HepG2 (cell line): Measurements from ENCODE around the gene TIMM10. TPM values are rescaled to one million over a fixed set of nuclear protein-coding genes. Genes with fewer than 3 reads are reported as not detected.

ENCODE experiments used
- GABPB1 ChIP-seq: IDR thresholded peaks from 2 replicates; pipeline ENCODE4 v1.6.1; 2016; ENCODE audit warnings: mild to moderate bottlenecking, missing genetic modification reagents, moderate library complexity, missing compliant biosample characterization
- GMEB1 ChIP-seq: sonication (generic); formaldehyde crosslinking; IDR thresholded peaks from 2 replicates; pipeline ENCODE4 v1.5.1; 2020; ENCODE audit warnings: missing genetic modification reagents, mild to moderate bottlenecking, borderline replicate concordance
- ISL2 ChIP-seq: sonication (generic); formaldehyde crosslinking; IDR thresholded peaks from 2 replicates; pipeline ENCODE4 v1.5.0; 2020; ENCODE audit warnings: missing genetic modification reagents
- NR3C1 ChIP-seq: sonication (generic); formaldehyde crosslinking; IDR thresholded peaks from 2 replicates; pipeline ENCODE4 v1.4.0; 2020; ENCODE audit warnings: missing genetic modification reagents
- REST ChIP-seq, 2 experiments: IDR thresholded peaks; 2 replicates each; pipeline ENCODE4 v1.6.1; 2011 to 2012; ENCODE audit warnings: low read length in 2 of 2, borderline replicate concordance in 1 of 2, low read depth in 1 of 2, mild to moderate bottlenecking in 1 of 2, moderate library complexity in 1 of 2
- SIX1 ChIP-seq: sonication (generic); formaldehyde crosslinking; IDR thresholded peaks from 2 replicates; pipeline ENCODE4 v1.4.0; 2020; ENCODE audit warnings: missing genetic modification reagents, borderline replicate concordance
- WIZ ChIP-seq: sonication (generic); formaldehyde crosslinking; IDR thresholded peaks from 2 replicates; pipeline ENCODE4 v1.5.1; 2020; ENCODE audit warnings: mild to moderate bottlenecking, missing genetic modification reagents
- ZNF17 ChIP-seq: sonication (generic); formaldehyde crosslinking; IDR thresholded peaks from 2 replicates; pipeline ENCODE4 v1.5.0; 2020; ENCODE audit warnings: mild to moderate bottlenecking, missing genetic modification reagents
- ZNF333 ChIP-seq: sonication (generic); formaldehyde crosslinking; IDR thresholded peaks from 2 replicates; pipeline ENCODE4 v1.4.0; 2020; ENCODE audit warnings: mild to moderate bottlenecking, missing genetic modification reagents, borderline replicate concordance
- polyA plus RNA-seq, 8 experiments: library from polyadenylated mRNA; depleted of rRNA in 3 of 8; stranded (reverse) in 7 of 8; unstranded in 1 of 8; fragments of >200 nt; fragmentation: Illumina TruSeq in 4 of 8; extraction: Trizol in 4 of 8; gene quantifications; 2 replicates each; pipeline versions ENCODE4 v1.2.1 to v1.2.3, GENCODE V29; 2011 to 2016; ENCODE audit warnings: low read depth in 4 of 8, missing spikeins in 1 of 8, mixed read lengths in 1 of 8; ENCODE audit not compliant: insufficient read depth in 1 of 8
- total RNA-seq, 5 experiments: library from RNA; depleted of rRNA; stranded (reverse); fragments of >200 nt; fragmentation: Illumina TruSeq; extraction: Trizol; gene quantifications; 2 replicates each; pipeline ENCODE4 v1.2.3, GENCODE V29; 2016; ENCODE audit warnings: low read depth in 1 of 5
- TF ChIP-seq, protein P1 (sequence below): sonication (generic); formaldehyde crosslinking; IDR thresholded peaks from one replicate; pipeline ENCODE4 v1.5.1; 2020; ENCODE audit warnings: mild to moderate bottlenecking, missing genetic modification reagents; ENCODE audit errors: not compliant biosample characterization

Gene TIMM10
- total and polyA plus RNA-seq, 2 of the 13 experiments (the other 11 are each of a cell fraction or from before 2014, with no cell fraction given) = 67.8 to 82.2 TPM

DNA sequence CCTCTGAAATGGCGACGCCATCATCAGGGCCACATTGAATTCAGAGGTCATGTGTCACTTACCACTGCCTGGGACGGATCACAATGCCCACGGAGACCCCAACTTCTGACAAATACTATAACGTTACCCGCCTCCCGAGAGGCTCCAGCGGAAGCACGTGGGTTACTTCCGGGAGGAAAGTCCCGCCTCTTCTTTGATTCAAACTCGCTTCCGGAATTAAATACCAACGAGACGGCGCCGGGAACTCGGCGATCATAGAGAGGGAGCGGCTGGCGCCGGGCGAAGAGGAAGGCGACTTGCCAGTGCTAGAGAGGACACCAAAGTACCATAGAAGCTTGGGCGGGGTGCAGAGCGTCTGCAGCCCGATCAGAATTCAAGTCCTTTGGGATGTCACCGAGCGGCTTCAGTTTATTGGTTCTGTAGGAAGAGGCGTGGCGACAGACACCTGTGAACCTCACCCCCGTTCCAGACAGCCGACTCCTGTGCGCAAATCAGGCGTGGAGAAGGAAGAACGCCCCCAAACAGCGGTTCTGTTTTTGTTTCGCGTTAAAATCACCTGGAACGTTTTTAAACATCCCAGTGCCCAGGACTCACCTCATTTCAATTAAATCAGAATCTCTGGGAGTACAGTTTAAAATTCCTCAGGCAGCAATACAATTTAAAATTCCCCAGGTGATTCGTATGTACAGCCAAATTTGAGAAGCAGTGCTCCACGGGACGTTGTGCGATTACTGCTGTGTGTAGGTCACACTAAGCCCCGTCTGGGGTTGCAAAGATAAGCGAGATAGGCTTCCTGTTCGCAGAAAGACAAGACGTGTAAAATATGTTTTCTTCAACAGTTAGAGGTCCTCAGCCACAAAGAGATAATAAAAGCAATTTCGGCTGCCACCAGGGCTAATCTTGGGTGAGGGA lies at the start of gene TIMM10 (continued):
- TF ChIP-seq GMEB1 (CRISPR knock-in tag) = peak; percentile 80; the same call in 1 of the 2 replicates
- TF ChIP-seq ISL2 (CRISPR knock-in tag) = peak; percentile 74
- TF ChIP-seq NR3C1 = no peak
- no peak for TF ChIP-seq WIZ (CRISPR knock-in tag)
- no peak for TF ChIP-seq ZNF333 (CRISPR knock-in tag)
- 0 out of 2 replicates have a peak, but pooled peaks have one; percentile 35 for TF ChIP-seq ZNF17 (CRISPR knock-in tag)
- TF ChIP-seq REST (IDR thresholded peaks at IDR 0.05; ENCODE audit: borderline replicate concordance in 1 of 2, low read depth in 1 of 2, low read length in 2 of 2) = no peak
- TF ChIP-seq, protein P1, sequence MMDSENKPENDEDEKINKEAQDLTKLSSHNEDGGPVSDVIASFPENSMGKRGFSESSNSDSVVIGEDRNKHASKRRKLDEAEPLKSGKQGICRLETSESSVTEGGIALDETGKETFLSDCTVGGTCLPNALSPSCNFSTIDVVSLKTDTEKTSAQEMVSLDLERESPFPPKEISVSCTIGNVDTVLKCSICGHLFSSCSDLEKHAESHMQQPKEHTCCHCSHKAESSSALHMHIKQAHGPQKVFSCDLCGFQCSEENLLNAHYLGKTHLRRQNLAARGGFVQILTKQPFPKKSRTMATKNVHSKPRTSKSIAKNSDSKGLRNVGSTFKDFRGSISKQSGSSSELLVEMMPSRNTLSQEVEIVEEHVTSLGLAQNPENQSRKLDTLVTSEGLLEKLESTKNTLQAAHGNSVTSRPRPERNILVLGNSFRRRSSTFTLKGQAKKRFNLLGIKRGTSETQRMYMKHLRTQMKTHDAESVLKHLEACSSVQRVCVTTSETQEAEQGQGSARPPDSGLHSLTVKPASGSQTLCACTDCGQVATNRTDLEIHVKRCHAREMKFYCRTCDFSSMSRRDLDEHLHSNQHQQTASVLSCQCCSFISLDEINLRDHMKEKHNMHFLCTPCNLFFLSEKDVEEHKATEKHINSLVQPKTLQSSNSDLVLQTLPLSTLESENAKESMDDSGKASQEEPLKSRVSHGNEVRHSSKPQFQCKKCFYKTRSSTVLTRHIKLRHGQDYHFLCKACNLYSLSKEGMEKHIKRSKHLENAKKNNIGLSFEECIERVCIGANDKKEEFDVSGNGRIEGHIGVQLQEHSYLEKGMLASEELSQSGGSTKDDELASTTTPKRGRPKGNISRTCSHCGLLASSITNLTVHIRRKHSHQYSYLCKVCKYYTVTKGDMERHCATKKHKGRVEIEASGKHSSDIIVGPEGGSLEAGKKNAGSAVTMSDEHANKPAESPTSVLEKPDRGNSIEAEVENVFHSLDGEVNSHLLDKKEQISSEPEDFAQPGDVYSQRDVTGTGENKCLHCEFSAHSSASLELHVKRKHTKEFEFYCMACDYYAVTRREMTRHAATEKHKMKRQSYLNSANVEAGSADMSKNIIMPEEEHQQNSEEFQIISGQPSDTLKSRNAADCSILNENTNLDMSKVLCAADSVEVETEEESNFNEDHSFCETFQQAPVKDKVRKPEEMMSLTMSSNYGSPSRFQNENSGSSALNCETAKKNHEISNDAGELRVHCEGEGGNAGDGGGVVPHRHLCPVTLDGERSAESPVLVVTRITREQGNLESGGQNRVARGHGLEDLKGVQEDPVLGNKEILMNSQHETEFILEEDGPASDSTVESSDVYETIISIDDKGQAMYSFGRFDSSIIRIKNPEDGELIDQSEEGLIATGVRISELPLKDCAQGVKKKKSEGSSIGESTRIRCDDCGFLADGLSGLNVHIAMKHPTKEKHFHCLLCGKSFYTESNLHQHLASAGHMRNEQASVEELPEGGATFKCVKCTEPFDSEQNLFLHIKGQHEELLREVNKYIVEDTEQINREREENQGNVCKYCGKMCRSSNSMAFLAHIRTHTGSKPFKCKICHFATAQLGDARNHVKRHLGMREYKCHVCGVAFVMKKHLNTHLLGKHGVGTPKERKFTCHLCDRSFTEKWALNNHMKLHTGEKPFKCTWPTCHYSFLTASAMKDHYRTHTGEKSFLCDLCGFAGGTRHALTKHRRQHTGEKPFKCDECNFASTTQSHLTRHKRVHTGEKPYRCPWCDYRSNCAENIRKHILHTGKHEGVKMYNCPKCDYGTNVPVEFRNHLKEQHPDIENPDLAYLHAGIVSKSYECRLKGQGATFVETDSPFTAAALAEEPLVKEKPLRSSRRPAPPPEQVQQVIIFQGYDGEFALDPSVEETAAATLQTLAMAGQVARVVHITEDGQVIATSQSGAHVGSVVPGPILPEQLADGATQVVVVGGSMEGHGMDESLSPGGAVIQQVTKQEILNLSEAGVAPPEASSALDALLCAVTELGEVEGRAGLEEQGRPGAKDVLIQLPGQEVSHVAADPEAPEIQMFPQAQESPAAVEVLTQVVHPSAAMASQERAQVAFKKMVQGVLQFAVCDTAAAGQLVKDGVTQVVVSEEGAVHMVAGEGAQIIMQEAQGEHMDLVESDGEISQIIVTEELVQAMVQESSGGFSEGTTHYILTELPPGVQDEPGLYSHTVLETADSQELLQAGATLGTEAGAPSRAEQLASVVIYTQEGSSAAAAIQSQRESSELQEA (CRISPR knock-in tag) = peak; percentile 63
- TF ChIP-seq GABPB1 = peak; percentile 96
- TF ChIP-seq SIX1 (CRISPR knock-in tag) = peak; percentile 77
